Pancreas (tissue), 10 donors: Measurements from ENCODE around the gene TRAK1. TPM values are rescaled to one million over a fixed set of nuclear protein-coding genes. Genes with fewer than 3 reads are reported as not detected.
A peak's percentile ranks its signal among the peaks of the same experiment; 100 is the strongest.

Experiments
- ATAC-seq, 4 donors: fragments of 200-7000 bp; cut with Tn5 transposase; one replicate each; pipeline versions ENCODE4 v1.8.0 to v1.9.1; 2020; ENCODE audit warnings: mild to moderate bottlenecking in 4 of 4, moderate library complexity in 4 of 4
- DNase-seq, 6 donors: peaks; one replicate each; pipeline ENCODE4 v3.0.0-alpha.2; 2020
- FAIRE-seq: peaks from 2 replicates; lab custom pipeline; 2012; peaks lifted over from hg19 to GRCh38; lab: Jason Lieb, UNC
- H3K27ac ChIP-seq, 4 donors: fragments of 200-600 bp; sonication (generic); 1 replicate in 3 of 4; 2 replicates in 1 of 4; pipeline versions ENCODE4 v1.5.0 to v1.8.0; 2020
- H3K27me3 ChIP-seq, 4 donors: fragments of 200-600 bp; one replicate each; pipeline ENCODE4 v1.8.0; 2021
- H3K36me3 ChIP-seq, 3 donors: fragments of 200-600 bp; sonication (generic) in 1 of 3; one replicate each; pipeline versions ENCODE4 v1.5.0 to v1.8.0; 2020 to 2021
- H3K4me1 ChIP-seq, 3 donors: fragments of 200-600 bp; one replicate each; pipeline ENCODE4 v1.8.0; 2021
- H3K4me3 ChIP-seq, 4 donors: fragments of 200-600 bp; sonication (generic) in 2 of 4; one replicate each; pipeline versions ENCODE4 v1.5.0 to v1.8.0; 2020 to 2021
- H3K9me3 ChIP-seq, 4 donors: fragments of 200-600 bp; one replicate each; pipeline ENCODE4 v1.8.0; 2021
- CTCF ChIP-seq, 4 donors: fragments of 200-600 bp; sonication (generic) in 3 of 4; IDR thresholded peaks; one replicate each; pipeline versions ENCODE4 v1.5.0 to v1.8.0; 2021; ENCODE audit warnings: antibody characterized with exemption in 4 of 4
- WGBS, 2 donors: extraction: QIAGEN DNeasy Blood & Tissue Kit; methylation state at CpG; one replicate each; pipeline ENCODE4 v1.1.7; 2013; 5-methylcytosine and 5-hydroxymethylcytosine counted together
- intact Hi-C, 3 donors: fragments of 100-400 bp; cut with DNase I; formaldehyde crosslinking; loops; one replicate each; pipeline versions ENCODE4 v1.11.1 to v1.14.2; 2022
- polyA plus RNA-seq, 2 donors: library from polyadenylated mRNA; stranded (reverse); fragments of 200-250 nt; gene quantifications; one replicate each; pipeline ENCODE4 v1.2.3, GENCODE V29; 2013
- total RNA-seq, 6 donors: library from RNA; stranded (reverse); fragmentation: NEBNext Ultra II Directional in 4 of 6; extraction: Animal tissue kit (Norgen Biotek cat#: 25700) in 4 of 6; gene quantifications; one replicate each; pipeline versions ENCODE4 v1.2.1 to v1.2.4, GENCODE V29; 2021 to 2023
- donor health status: healthy with polysubstance abuse.
- donor health status: DM: no; HTN: no; CAD: no; lungs with moderate emphysema.
- donor health status: DM: no; HTN: no; CAD: no.
- donor health status: control.
- donor health status: control.
- donor health status: Bipolar disorder and iron deficiency.
- donor health status: DM: yes; HTN: yes; CAD: no.
- donor health status: DM: no; HTN: no; CAD: no.
- donor health status: DM: no; HTN: no; CAD: no.
- donor health status: DM: yes; HTN: yes; CAD: no.

The TRAK1 gene
- total and polyA plus RNA-seq, 8 donors, result 9.3 to 24.3 (median 11.7) TPM

GRCh38 chr3:42229942-42230688, 139.0 kb downstream of the TRAK1 start:
- intact Hi-C loops, result loop anchor here in 2 of 3 donors (5.0 to 10.0 kb wide), 2 partner anchors 212 to 215 kb away; no protein-coding TSS in a partner anchor
- H3K4me3 ChIP-seq, result no peak overlapping the region
- peak in 3 of 4 donors; percentile 65 to 79 (median 78) for ATAC-seq
- TF ChIP-seq CTCF (IDR thresholded peaks at IDR 0.05), result peak in 2 of 4 donors; percentile 15 to 33
- H3K36me3 ChIP-seq, result no peaks in the 10 kb centered on the region
- 32 to 42% methylated on average over 14 of the region's 14 CpGs for WGBS, 2 donors
- H3K9me3 ChIP-seq, result no peaks in the 10 kb centered on the region
- H3K4me1 ChIP-seq, result no peaks in the 10 kb centered on the region
- no peak for FAIRE-seq
- no peaks in the 10 kb centered on the region for H3K27me3 ChIP-seq
- H3K27ac ChIP-seq, result no peak overlapping the region
- no peak for DNase-seq

- Histone ChIP-seq H3K27ac (no peak overlapping the region), H3K27me3 (no peaks in the 10 kb centered on the region), H3K9me3 (no peaks in the 10 kb centered on the region), H3K4me1 (no peaks in the 10 kb centered on the region), H3K36me3 (no peaks in the 10 kb centered on the region), H3K4me3 (no peak overlapping the region)
- ATAC-seq (no peak), FAIRE-seq (no peak), DNase-seq (no peak)
- 68 to 73% methylated on average over 5 of the region's 5 CpGs for WGBS, 2 donors
- intact Hi-C loops, result loop anchor here in 2 of 3 donors (5.0 to 10.0 kb wide), 2 partner anchors 211 to 214 kb away; no protein-coding TSS in a partner anchor
- no peak for TF ChIP-seq CTCF (IDR thresholded peaks at IDR 0.05)
Observed at GRCh38 chr3:42230860-42231259, 139.7 kb downstream of the TRAK1 start.

- Histone ChIP-seq H3K27me3 (no peaks in the 10 kb centered on the region), H3K27ac (no peak overlapping the region), H3K4me1 (no peaks in the 10 kb centered on the region), H3K4me3 (no peak overlapping the region), H3K36me3 (no peaks in the 10 kb centered on the region), H3K9me3 (no peaks in the 10 kb centered on the region)
- TF ChIP-seq CTCF (IDR thresholded peaks at IDR 0.05), result no peak
- DNase-seq, result no peak
- no peak for ATAC-seq
- FAIRE-seq, result no peak
- intact Hi-C loops, result loop anchor here in 1 of 3 donors (10.0 kb wide), 1 partner anchor 209 kb away; no protein-coding TSS in a partner anchor
Observed at GRCh38 chr3:42235532-42235931, 144.4 kb downstream of the TRAK1 start.

GRCh38 chr3:42236611-42237010, 145.5 kb downstream of the TRAK1 start:
- 81 to 83% methylated on average over 2 of the region's 2 CpGs for WGBS, 2 donors
- Histone ChIP-seq H3K27me3 (no peaks in the 10 kb centered on the region), H3K4me3 (no peak overlapping the region), H3K27ac (no peak overlapping the region), H3K9me3 (no peaks in the 10 kb centered on the region), H3K4me1 (no peaks in the 10 kb centered on the region), H3K36me3 (no peaks in the 10 kb centered on the region)
- DNase-seq (no peak), ATAC-seq (no peak), FAIRE-seq (no peak)
- no peak for TF ChIP-seq CTCF (IDR thresholded peaks at IDR 0.05)
- intact Hi-C loops, result loop anchor here in 1 of 3 donors (10.0 kb wide), 1 partner anchor 208 kb away; no protein-coding TSS in a partner anchor

DNA sequence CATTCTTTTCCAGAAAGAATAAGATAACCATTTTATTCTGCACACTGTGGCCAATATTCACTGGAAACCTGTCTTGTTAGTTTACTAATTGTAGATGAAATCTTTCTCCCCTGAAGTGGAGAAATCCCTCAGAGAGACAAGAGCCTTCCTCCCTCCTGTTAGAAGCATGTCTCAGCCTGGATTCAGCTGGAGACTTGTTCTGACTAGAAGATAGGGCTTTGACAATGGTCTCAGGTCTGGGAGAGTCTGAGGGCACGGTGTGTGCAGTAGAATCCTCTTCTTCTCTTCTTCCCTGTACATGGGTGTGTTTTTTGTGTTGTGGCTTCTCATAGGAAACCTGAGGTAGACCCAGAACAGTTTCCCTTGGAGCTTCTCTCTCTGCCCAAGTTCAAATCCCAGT, 154.9 kb downstream of the TRAK1 start:
- DNase-seq, result no peak
- no peaks in the 10 kb centered on the region for H3K36me3 ChIP-seq
- intact Hi-C loops, result loop anchor here in 1 of 3 donors (5.0 kb wide), 1 partner anchor 196 kb away; no protein-coding TSS in a partner anchor
- WGBS, 2 donors, result 36 to 67% methylated on average over 1 of the region's 1 CpG
- H3K9me3 ChIP-seq, result no peaks in the 10 kb centered on the region
- H3K27me3 ChIP-seq, result no peaks in the 10 kb centered on the region
- H3K4me3 ChIP-seq, result no peak overlapping the region
- peaks cover 0 to 4% (median 0%) of the 10 kb centered on the region in 3 donors for H3K4me1 ChIP-seq
- ATAC-seq, result no peak
- FAIRE-seq, result no peak
- H3K27ac ChIP-seq, result no peak overlapping the region
- TF ChIP-seq CTCF (IDR thresholded peaks at IDR 0.05), result no peak
